Left lobe of liver (tissue), 2 donors: ENCODE results near the gene KBTBD4. TPM values are rescaled to one million over a fixed set of nuclear protein-coding genes. Genes with fewer than 3 reads are reported as not detected.

Source experiments
- ATAC-seq: fragments of 200-7000 bp; cut with Tn5 transposase; one replicate; pipeline ENCODE4 v1.9.1; 2020; ENCODE audit warnings: mild to moderate bottlenecking, moderate library complexity
- DNase-seq: peaks from one replicate; pipeline ENCODE4 v3.0.0-alpha.2; 2020; ENCODE audit warnings: low spot score
- total RNA-seq: library from RNA; stranded (reverse); gene quantifications from one replicate; pipeline ENCODE4 v1.2.1, GENCODE V29; 2021
- donor health status: DM: no; HTN: no; CAD: no; lungs with moderate emphysema.
- donor health status: DM: no; HTN: yes; CAD: no.

Gene KBTBD4
- total RNA-seq = 7.0 TPM

DNA sequence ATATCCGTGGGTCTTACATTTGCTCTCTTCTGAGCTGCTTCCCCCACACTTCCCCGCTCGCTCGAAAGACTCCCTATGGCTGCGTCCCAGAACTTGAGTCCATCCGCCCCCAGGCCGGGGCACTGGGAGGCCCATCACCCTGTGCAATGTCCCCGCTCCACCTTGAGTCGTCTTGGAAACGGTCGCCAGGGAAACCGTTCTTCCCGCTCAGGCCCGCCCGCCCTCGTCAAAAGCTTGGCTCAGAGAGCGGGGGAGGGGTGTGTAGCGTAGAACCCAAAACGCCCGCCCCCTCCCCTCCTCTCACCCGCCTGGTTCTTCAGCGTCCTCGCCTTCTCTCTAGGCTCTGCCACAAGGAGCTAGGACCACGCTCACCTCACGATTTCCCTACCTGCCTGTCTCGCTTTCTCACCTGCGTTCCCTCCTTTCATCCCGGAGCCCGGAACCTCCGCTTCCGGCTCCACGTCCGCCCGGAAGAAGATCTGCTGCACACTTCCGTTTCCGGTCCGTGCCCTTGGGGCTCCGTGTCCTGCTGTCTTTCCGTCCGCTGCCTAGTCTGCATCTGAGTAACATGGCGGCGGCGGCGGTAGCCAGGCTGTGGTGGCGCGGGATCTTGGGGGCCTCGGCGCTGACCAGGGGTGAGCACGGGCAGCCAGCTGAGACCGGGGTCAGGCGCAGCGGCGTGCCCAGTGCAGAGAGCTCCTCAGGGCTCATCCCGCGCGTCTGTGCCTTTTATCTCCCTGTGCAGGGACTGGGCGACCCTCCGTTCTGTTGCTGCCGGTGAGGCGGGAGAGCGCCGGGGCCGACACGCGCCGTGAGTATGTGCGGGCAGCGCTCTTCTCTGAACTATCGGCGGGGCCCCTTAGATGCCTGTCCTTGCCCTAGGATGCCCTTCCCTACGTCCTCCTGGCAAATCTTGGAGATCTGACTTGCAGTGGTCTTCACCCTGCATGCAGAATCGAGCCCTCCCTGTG, at the start of gene KBTBD4, which contains the start of gene NDUFS3:
TSS of gene KBTBD4 (minus strand) at position 447 of the 971 bp plus-strand sequence. CDS start at position 428, 19 bp downstream.
TSS of gene NDUFS3 (plus strand) at position 551 of the 971 bp plus-strand sequence. CDS start at position 569, 18 bp downstream.
- DNase-seq = peak; percentile 90
- peak; percentile 96 for ATAC-seq

DNA sequence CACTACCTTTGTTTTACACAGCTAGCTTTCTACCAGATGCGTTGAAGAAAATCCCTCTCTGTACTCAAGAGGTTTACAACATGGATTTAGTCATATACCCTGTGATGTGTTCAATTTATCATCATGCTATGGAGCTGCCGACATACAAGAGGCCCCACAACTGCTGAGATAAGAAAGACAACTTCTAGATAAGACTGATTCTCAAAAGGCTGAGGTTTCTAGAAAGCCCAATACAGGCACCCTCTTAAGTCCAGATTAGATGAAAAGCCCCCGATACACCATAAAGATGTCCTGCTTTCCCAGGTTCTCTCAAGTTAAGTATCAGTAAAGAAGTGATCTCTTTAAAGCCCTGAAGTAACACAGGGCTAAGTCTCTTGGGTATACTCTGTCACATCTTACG, 49.3 kb upstream of the KBTBD4 start:
- no peak for ATAC-seq
- DNase-seq = no peak

DNA sequence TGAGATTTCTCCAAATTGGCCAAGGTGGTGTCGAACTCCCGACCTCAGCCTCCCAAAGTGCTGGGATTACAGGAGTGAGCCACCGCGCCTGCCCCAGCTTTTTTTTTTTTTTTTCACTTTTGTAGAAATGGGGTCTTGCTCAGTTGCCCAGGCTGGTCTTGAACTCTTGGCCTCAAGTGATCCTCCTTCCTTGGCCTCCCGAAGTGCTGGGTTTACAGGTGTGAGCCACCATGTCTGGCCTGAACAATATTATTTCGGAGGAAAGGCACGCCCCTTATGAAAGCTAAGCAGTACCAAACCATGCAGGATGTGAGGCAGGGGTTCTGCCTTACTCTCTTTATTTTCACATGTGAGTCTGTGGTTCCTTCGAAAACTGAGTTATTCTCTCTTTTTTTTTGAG, 47.5 kb upstream of the KBTBD4 start:
- DNase-seq (no peak), ATAC-seq (no peak)

DNA sequence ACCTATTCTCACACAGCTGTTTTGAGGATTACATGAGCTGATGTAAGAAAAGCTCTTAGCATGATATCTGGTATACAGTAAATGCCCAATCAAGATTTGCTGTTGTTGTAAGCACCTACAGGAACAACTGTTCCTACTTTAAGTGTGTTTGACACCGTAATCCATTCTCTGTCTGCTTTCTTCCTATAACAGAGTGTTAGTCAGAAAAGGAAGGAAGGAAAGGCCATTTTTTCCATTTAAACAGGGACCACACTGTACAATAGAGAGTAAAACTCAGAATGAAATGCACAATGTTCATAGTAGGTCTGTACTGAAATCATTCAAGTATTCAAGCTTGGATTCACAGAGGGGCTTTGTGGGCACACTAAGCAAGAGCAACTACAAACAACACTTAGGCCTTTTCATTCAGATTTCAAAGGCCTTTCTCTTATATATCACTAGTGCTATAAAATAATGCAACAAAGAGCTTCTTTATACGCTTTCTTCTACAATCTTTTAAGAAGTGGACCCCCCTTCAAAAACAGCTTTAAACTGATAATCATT, 42.1 kb upstream of the KBTBD4 start:
- no peak for DNase-seq
- no peak for ATAC-seq

DNA sequence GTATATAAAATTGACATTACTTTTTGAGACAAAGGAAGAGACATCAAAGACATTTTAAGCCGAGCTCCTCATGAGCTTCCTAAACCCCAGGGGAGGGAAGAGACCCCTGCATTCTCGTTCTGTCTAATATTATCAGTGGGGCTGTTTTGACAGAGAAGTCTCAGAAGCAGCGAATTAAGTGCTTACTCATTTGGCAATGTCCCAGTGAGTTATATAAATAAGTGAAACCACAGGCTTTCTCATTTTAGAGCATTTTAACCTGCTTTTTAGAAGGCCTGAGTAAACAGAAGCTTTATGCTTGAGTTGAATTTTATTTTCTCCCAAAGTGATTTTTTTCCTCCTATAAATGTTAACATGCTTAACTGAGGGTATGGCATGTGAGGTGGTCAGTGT, 38.6 kb upstream of the KBTBD4 start:
- DNase-seq (no peak), ATAC-seq (no peak)

DNA sequence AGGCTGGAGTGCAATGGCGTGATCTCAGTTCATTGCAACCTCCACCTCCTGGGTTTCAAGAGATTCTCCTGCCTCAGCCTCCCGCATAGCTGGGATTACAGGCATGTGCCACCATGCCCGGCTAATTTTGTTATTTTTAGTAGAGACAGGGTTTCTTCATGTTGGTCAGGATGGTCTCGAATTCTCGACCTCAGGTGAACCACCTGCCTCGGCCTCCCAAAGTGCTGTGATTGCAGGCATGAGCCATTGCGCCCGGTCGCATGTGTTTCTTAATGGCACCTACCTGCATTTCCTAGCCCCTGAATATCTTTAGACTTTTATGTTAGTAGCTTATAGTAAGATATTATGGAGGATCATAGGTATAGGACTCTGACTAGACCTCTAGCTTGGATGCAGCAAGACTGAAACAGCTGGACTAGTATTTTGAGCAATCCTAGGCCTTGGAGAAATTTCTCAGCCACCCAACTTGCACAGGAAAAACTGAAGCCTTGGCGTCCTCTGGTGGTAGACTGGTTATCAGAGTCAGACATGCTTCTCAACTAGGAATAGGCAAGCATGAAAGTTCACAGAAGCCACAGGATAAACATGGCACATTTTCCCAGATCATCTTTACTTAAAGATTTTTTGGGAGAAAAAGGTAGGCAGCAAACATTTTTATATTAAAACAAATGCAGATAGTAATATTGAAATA, 38.1 kb upstream of the KBTBD4 start:
- DNase-seq = no peak

DNA sequence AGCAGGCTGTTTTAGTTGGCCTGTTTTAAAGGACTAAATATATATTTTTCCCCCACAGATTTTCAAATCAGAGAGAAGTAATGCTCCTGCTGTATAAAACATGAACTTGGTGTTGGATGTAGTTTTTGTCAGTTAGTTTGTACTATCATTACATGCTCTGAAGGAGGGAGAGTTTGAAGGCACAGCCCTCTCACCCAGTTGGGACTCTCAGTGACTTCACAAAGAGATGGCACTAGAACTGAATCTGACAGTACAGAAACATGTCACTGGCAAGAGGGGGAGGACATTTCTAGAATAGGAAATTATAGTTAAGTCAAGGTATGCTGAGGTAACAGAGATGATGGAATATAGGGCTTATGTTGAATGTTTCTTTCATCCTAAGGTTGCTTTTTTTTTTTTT, 36.5 kb upstream of the KBTBD4 start:
- DNase-seq (no peak), ATAC-seq (no peak)

More for the DNA sequence above, 38.1 kb upstream of the KBTBD4 start:
- ATAC-seq = peak; percentile 48

DNA sequence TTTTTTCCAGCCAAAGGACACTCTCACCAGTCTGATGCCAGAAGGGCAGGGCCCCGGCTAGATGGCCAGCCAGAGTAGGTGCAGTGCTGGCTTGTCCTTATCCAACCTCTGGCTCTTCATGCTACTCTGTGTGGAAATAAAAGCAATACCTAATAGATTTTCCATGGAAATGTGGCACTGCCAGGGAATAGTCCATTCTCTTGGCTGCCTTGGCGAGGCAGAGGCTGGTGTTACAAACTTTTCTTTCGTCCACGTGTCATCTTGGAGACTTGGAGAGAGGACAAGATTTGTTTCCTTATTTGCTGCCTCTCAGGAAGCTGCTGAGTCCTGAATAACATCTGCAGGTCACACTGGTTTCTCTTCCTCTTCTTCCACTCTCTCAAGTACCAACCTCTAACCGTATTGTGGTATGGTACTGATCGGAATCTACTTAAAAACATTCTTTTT, 32.6 kb upstream of the KBTBD4 start:
- ATAC-seq = peak; percentile 26
- DNase-seq = no peak

DNA sequence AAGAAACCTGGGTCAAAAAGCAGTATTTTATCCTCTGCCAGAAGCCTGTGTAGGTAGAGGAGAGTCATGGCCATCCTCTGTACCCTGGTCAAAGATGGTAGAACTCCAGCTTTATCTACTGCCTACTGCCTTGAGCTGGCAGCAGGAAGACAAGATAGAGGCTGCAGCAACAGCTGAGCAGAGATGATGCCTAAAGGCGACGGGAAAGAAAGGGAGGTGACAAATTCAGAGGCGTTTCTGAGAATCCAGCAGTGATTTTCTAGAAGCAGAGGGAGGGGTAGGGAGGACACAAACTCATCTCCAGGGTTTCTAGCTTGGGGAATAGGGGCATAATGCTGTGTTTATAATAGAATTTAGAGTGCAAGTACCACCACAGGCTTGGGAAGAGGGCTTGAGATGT, 30.9 kb upstream of the KBTBD4 start:
- no peak for DNase-seq
- ATAC-seq = peak; percentile 15

DNA sequence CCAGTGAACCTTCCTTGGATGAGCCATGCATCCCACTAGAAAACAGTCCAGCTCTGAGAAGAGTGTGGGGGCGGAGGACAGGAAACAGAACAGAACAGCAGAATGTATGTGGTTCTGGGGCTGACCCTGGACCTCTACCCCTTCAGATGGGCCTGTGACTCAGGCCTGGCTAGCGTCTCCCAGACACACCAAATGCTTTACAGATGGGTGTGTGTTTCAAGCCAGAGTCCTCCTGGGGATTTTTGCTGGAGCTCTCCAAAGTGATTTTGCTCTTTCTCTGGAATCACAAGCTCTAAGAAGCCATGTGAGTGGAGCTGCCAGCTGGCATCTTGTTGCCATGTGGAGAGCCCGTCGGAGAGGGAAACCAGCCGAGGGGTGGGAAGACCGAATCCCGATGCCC, 28.6 kb upstream of the KBTBD4 start:
- ATAC-seq (peak; percentile 6), DNase-seq (no peak)

DNA sequence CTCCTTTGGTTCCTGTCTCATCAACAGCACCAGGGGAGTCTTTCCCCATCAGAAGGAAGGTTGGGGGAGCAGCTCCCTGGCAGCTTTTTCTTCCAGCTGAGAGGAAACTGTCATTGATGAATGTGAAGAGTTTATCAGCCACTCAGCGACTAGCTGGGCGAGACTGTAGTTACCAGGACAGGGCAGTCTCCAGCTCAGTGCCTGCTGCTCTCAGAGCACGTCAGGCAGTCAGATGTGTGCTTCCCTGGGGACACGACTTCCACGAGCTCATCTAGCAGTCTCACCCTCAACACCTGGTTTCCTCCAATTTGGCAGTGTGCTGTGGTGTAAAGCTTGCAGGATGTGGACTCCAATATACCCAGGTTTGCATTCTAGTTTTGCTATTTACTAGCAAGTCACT, 28.0 kb upstream of the KBTBD4 start:
- ATAC-seq (no peak), DNase-seq (no peak)

DNA sequence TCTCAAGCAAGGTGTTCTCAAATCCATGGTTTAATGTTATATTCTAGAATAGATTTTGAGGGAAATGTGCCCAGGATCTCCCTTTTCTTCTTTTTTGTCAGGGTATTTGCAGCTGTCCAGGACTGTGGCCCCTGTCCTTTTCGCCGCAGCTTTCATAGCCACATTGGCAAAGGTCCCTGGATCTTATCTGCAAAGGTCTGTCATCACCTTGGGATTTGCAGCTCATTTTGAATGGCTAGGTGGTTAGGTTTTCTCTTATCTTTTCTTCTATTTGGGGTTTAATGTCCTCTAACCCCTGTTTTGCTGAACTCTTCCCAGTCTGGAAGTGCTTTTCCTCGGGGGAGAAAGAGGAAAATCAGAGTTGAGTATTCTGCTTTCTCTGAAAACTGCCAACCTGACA, 27.2 kb upstream of the KBTBD4 start:
- DNase-seq (no peak), ATAC-seq (no peak)

DNA sequence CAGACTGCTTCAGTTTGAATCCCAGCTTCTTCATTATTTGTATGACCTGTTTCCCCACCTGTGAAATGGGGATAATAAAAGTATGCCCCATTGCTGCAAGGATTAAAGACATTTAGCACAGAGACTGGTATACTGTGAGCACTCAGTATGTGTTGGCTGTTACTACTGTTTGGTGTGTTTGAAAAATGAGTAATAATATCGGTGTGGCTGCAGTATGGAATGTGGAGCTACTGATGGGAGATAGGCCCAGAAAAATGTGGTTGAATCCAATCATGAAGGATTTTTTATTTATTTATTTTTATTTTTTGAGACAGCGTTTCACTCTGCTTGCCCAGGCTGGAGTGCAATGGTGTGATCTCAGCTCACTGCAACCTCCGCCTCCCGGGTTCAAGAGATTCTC, 24.5 kb upstream of the KBTBD4 start:
- DNase-seq (no peak), ATAC-seq (no peak)

DNA sequence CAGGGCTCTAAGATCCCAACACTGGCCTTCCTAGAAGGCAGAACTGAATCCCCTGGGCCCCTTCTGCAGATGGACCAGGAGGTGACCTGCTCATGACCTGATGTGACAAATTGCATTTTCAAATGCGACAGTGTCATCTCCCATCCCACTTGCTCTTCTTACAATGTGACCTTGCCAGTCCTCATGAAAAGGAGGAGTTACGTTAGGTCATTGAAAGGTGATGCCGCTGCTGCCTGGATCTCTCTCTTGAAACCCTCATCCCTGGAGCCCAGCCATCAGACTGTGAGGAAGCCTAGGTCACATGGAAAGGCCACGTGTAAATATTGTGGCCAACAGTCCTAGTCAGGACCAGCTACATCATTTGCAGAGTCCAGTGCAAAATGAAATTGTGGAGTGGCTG, 21.1 kb upstream of the KBTBD4 start:
- ATAC-seq = peak; percentile 44
- DNase-seq = no peak

DNA sequence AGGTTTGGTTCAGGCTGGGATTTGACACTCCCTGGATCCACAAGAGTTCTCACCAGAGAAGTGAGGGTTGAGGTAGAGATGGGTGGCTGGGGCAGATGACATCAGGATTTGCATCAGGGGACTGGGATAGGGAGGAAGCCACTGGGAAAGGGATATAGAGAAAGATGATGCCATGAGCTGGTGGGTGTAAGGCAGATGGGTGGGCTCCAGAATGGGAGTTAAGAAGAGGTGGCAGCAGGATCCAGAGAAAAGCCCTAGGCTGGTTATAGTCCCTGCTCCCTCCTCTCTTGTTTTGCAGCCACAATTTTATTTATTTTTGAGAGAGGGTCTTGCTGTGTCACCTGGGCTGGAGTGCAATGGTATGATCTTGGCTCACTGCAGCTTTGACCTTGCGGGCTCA, 17.2 kb upstream of the KBTBD4 start:
- DNase-seq (no peak), ATAC-seq (no peak)

DNA sequence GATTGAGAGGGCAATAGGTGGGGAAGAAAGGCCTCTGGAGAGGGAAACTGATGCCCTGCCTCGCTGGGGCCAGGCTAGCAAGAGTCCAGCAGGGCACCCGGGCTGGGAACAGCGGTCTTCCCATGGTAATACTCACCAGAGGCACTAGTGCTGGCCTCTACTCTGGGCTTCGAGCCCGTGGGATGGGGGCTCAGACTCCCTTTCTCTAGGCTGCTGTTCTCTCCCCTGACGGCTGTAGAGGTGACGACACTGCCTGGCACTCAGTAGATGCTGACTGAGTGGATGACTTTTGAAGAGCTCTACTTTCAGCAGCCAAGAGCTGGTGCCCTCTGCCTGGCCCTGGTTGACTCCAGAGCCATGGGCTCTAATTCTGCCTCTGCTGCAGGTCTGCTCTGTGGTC, 16.3 kb upstream of the KBTBD4 start:
- peak; percentile 55 for ATAC-seq
- no peak for DNase-seq

DNA sequence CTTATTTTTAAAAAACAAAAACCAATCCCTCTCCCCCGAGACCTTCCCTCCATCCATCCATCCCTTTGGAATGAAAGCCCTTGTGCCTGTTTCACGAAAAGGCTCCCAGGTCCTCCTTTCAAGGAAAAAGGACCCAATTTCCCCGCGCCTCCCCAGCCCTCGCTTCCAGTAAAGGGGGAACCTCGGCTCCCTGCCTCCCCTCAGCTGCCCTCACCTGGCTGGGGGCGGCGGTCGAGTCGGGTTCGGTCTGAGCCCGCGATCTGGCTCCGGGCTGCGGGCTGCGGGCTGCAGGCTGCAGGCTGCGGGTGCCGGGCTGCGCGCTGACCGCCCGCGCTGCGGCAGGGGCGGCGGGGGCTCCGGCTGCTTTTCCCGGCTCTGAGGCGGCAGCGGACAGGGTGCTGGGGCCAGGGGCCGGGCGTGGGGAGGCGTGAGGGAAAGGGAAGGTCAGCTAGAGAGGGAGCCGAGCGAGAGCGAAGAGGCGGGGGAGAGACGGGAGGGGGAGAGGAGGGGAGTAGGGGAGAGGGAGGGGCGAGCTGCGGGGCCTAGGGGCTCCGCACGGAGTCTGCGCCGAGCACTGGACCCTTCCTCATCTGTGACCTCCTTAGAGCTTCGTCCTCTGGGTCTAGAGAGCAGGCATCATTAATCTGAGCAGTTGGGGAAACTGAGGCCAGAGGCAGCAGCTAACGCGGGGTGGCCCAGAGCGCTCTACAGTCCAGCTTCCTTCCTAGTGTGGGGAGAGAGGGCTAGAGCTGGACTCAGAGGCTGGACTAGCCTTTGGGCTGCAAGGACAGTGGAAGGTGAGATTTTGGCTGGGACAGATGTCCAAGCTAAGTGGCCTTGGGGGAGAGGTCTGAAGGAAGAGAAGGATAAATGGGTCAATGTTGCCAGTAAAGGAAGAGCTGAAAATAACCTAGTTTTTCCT, 15.4 kb upstream of the KBTBD4 start, which contains the start of gene C1QTNF4:
TSS of gene C1QTNF4 (minus strand) at position 478 of the 922 bp plus-strand sequence. CDS start 3,601 bp downstream, outside the sequence.
- DNase-seq (no peak), ATAC-seq (no peak)

DNA sequence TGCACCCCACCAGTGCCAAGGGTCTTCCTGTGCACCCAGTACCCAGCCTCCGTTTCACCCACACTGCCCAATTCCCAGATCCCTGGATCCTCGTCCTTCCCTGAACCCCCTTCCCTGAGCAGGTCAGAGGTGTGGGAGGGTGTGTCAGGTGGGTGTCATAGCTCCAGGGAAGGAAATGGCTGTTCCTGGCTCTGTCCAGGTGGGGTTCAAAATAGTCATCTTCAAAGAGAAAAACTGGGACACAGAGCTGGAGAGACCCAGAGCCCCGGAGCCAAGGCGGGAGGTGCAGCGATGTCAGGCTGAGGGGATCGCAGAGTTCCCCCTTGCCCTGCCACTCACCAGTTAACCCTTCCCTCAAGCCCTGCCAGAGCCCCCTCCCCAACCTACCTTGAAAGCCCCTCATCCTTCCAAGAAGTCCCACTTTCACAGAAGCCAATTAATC, 14.7 kb upstream of the KBTBD4 start:
- ATAC-seq (no peak), DNase-seq (no peak)

DNA sequence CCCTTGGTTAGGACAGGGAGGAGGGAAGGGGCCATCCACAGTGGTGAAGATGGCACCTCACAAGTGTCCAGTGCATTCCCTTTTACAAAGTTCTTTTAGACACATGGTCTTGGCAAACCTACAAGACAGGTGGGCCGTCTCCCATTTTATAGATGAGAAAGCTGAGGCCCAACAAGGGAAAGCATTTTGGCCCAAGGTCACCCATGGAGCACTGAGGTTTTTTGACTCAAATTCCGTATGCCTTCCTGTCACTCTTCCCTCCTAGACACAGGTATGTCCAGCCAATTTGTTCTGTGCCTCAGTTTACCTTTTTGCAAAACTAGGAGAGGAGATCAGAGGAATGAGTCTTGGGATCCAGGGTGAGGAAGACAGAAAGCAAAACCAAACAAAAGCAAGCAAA, 14.2 kb upstream of the KBTBD4 start:
- ATAC-seq (no peak), DNase-seq (no peak)

DNA sequence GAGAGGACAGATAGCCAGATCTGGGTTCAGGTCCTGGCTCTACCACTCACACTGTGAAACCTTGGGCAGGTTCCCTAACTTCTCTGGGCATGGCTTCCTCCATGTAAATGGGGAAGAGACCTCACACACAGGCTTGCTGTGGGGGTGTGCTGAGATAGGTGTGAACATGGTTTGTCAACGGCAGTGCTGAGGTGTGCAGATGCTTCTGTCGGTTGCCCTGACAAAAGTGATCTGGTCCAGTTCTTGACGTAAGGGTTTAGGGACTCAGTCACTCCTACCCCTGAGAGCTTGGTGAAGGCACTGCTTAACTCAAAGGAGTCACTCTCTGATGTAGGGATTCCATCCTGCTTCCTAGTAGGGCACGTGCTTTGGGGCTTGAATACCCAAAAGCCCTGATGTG, 13.5 kb upstream of the KBTBD4 start:
- no peak for DNase-seq
- ATAC-seq = no peak
